ENCODE data around the gene CCKAR.

Gene CCKAR

GRCh38 chr4:26458157-26458561 is 32.1 kb downstream of the CCKAR start:
- no peak for DNase-seq

GRCh38 chr4:26457412-26457811 is 32.9 kb downstream of the CCKAR start:
- no peak for DNase-seq

GRCh38 chr4:26455571-26455970 is 34.7 kb downstream of the CCKAR start:
- DNase-seq: no peak

GRCh38 chr4:26454961-26455360 is 35.3 kb downstream of the CCKAR start:
- DNase-seq: no peak

- no peak for DNase-seq
These were observed 37.4 kb downstream of the CCKAR start for GRCh38 chr4:26452565-26453531.

- no peak for DNase-seq
These were observed 38.7 kb downstream of the CCKAR start for GRCh38 chr4:26451597-26451996.

GRCh38 chr4:26450418-26450817 is 39.9 kb downstream of the CCKAR start:
- no peak for DNase-seq

GRCh38 chr4:26447378-26447777 is 42.9 kb downstream of the CCKAR start:
- DNase-seq: no peak

GRCh38 chr4:26441771-26442170 is 48.5 kb downstream of the CCKAR start:
- DNase-seq: no peak

GRCh38 chr4:26441102-26441501 is 49.2 kb downstream of the CCKAR start:
- no peak for DNase-seq

GRCh38 chr4:26434030-26434639 is 56.1 kb downstream of the CCKAR start:
- DNase-seq: no peak

GRCh38 chr4:26433556-26433955 is 56.7 kb downstream of the CCKAR start:
- no peak for DNase-seq

- no peak for DNase-seq
These were observed 57.9 kb downstream of the CCKAR start for GRCh38 chr4:26432419-26432818.

- no peak for DNase-seq
These were observed 58.7 kb downstream of the CCKAR start for GRCh38 chr4:26431461-26432180.

Data from CD4-positive, alpha-beta T cell treated with Interleukin-21 for 1 hour (primary cell).